ENCODE data around the gene RNF207.

GRCh38 chr1:6241107-6241886, 35.4 kb downstream of the RNF207 start:
- no peak for TF ChIP-seq POLR2A (IDR thresholded peaks at IDR 0.05)
- TF ChIP-seq CTCF (IDR thresholded peaks at IDR 0.05): no peak
